BE2C (cell line): ENCODE results near the gene AKAP13.

ENCODE experiments used
- DNase-seq: peaks from one replicate; pipeline ENCODE4 v3.0.0-alpha.2; 2020
- H3K27me3 ChIP-seq: fragments of 250-450 bp; sonication (Bioruptor Pico); 2 replicates; pipeline ENCODE4 v1.5.1; 2020; ENCODE audit warnings: mild to moderate bottlenecking
- H3K36me3 ChIP-seq: fragments of 250-450 bp; sonication (Bioruptor Pico); 2 replicates; pipeline ENCODE4 v1.5.1; 2020; ENCODE audit warnings: mild to moderate bottlenecking
- H3K4me1 ChIP-seq: fragments of 250-450 bp; sonication (Bioruptor Pico); 2 replicates; pipeline ENCODE4 v1.5.1; 2020
- H3K4me3 ChIP-seq: 2 replicates; pipeline ENCODE4 v1.5.1; 2011; ENCODE audit warnings: low read depth, low read length
- H3K9me3 ChIP-seq: fragments of 250-450 bp; sonication (Bioruptor Pico); 2 replicates; pipeline ENCODE4 v1.5.1; 2020
- TF ChIP-seq, protein P1 (sequence below): IDR thresholded peaks from 2 replicates; pipeline ENCODE4 v1.5.1; 2012; ENCODE audit warnings: mild to moderate bottlenecking, low read depth, low read length

Gene AKAP13

DNA sequence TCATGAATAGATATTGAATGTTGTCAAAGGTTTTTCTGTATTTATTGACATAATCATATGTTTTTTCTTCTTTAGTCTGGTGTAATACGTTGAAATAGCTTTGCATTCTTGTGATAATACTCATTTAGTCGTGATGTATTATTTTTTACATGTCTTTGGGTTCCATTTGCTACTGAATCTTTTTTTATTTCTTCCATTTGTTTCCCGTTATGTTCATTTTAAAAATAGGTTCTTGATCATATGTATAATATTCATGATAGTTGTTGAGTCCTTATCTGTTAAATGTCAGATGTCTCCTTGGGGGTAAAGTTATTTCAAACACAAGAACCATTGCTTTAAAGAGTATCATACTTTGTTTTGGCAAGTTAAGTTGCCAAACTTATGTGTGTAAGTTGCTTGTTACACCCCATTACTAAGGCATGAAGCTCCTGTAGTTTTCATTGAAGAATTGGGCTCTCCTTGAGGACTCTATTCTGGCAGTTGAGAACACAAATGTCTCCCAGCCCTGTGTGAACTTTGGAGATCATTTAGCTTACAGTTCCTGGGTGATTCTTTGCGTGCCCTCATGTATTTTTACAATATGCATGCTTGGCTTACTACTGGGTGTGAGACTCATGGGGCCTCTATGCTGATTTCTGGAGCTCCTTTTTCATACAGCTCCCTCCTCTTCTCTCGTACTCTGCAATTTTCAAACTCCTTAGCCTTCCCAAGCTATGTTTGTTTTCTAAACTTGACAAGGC is 8.3 kb downstream of the AKAP13 start:
- H3K27me3 ChIP-seq: no peaks in the 10 kb centered on the region
- H3K36me3 ChIP-seq: no peaks in the 10 kb centered on the region
- TF ChIP-seq, protein P1, sequence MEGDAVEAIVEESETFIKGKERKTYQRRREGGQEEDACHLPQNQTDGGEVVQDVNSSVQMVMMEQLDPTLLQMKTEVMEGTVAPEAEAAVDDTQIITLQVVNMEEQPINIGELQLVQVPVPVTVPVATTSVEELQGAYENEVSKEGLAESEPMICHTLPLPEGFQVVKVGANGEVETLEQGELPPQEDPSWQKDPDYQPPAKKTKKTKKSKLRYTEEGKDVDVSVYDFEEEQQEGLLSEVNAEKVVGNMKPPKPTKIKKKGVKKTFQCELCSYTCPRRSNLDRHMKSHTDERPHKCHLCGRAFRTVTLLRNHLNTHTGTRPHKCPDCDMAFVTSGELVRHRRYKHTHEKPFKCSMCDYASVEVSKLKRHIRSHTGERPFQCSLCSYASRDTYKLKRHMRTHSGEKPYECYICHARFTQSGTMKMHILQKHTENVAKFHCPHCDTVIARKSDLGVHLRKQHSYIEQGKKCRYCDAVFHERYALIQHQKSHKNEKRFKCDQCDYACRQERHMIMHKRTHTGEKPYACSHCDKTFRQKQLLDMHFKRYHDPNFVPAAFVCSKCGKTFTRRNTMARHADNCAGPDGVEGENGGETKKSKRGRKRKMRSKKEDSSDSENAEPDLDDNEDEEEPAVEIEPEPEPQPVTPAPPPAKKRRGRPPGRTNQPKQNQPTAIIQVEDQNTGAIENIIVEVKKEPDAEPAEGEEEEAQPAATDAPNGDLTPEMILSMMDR: no peak
- no peak for DNase-seq
- H3K4me1 ChIP-seq: no peaks in the 10 kb centered on the region
- no peak overlapping the region for H3K4me3 ChIP-seq
- H3K9me3 ChIP-seq: no peaks in the 10 kb centered on the region

DNA sequence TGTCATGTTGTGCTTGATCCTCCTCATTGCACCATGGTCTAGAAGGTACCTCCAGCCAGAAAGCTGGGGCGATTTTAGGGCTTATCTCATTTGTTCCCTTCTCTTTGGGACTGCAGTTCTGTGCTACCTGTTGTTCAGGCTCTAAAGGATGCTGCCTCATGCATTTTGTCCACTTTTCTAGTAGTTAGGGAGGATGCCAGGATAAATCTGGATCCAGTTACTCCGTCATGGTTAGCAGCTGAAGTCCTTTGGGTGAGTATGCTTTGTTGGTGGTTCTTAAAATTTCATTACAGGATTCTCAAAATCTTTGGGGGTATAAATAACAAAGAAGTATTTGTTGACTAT is 8.9 kb downstream of the AKAP13 start:
- no peak for DNase-seq

DNA sequence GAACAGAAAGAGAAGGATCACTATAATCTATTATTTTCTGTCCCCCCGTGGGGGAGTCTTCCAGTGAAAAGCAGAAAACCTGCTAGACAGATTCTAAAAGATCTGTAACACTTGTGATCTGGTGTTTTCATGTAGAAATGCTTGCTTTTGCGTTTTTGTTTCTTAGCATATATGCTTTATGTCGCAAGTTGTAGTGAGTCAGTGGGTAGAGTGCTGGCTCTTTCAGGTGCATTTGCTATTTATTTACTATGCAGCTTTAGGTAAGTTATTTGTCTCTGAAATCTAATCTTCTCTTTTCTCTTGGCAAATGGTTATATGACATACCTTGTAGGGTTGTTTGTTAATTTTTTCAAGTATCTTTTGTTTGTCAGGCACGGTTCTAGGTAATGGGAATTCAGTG is 9.4 kb downstream of the AKAP13 start:
- H3K36me3 ChIP-seq: no peaks in the 10 kb centered on the region
- H3K9me3 ChIP-seq: no peaks in the 10 kb centered on the region
- H3K4me3 ChIP-seq: no peak overlapping the region
- H3K27me3 ChIP-seq: no peaks in the 10 kb centered on the region
- TF ChIP-seq, protein P1: no peak
- H3K4me1 ChIP-seq: peaks cover 4% of the 10 kb centered on the region
- DNase-seq: no peak

More for the DNA sequence above, 8.9 kb downstream of the AKAP13 start:
- Histone ChIP-seq H3K4me3 (no peak overlapping the region), H3K9me3 (no peaks in the 10 kb centered on the region), H3K36me3 (no peaks in the 10 kb centered on the region), H3K4me1 (no peaks in the 10 kb centered on the region), H3K27me3 (no peaks in the 10 kb centered on the region)
- TF ChIP-seq, protein P1: no peak

DNA sequence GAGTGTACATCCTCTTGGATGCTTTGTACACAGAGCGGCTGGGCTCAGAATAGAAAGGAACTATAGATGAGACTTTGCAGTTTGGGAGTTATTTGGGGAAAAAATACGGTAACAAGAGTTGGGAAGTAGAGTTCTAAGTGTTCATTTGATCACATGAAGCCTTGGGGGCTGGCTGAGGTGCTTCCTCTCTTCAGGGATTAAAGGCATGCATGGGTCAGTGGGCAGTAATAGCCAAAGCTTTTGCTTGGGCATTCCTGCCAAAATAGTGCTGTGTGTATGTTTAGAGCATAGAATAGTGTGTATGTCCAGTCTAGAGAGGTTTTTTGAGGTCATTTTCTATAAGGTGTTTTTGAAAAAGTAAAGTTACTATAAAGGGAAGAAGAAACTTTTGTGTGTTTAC is 12.8 kb downstream of the AKAP13 start:
- no peak overlapping the region for H3K4me3 ChIP-seq
- H3K4me1 ChIP-seq: peaks cover 9% of the 10 kb centered on the region
- TF ChIP-seq, protein P1: no peak
- no peaks in the 10 kb centered on the region for H3K36me3 ChIP-seq
- no peaks in the 10 kb centered on the region for H3K9me3 ChIP-seq
- no peak for DNase-seq
- no peaks in the 10 kb centered on the region for H3K27me3 ChIP-seq

DNA sequence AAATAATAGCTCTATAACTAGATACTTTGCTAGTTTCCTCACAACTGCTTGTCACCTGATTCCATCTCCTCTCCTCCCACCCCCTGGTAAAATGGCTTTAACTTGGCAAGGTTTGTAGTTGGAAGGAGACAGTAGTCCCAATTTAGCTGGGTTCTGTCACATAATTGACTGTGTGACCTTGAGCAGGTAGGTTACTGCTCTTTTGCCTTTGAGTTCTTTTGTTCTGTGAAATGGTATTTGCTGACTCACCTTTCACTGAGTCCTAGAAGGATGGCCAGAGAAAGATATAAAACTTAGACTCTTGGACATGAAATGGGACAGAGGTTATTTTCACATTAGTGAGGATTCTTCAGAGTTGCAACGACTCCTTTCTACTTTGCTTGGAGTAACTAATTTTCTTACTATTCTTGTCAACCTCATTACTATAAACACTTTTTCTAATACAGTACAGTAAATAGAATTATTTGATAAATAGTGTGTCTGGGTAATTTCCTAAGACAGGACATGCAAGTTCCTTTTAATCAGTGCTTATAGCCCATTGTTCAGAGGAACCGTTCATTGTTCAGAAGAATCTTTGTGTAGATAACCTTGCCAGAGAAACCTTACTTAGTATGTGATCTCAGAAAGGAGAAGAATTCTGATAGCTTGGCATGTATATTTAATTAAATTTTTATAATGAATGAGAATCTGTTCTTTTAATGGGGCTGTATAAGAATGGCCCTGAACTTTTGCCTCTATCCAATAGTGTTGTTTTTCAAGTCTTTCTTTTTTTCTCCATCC is 14.3 kb downstream of the AKAP13 start:
- no peaks in the 10 kb centered on the region for H3K36me3 ChIP-seq
- no peaks in the 10 kb centered on the region for H3K27me3 ChIP-seq
- H3K9me3 ChIP-seq: no peaks in the 10 kb centered on the region
- TF ChIP-seq, protein P1: no peak
- H3K4me3 ChIP-seq: no peak overlapping the region
- peaks cover 9% of the 10 kb centered on the region for H3K4me1 ChIP-seq
- no peak for DNase-seq

DNA sequence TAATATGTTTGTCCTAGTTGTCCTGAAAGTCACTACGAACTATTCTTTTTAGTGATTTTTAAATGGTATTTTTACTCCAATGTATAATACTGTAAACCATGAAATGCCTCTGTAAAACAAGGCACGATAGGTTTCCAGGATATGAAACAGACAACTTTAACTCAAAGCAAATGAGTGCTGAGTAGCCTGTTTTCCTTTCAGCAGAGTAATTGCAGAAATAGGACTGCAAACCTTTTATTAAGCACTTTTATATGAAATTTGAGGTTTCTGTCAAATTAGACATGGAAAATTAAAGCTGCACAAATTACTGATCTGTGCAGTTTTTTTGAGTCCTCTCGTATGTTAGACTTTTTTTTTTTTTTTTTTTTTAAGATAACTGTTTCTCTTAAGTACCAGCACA is 16.2 kb downstream of the AKAP13 start:
- no peak for DNase-seq
- Histone ChIP-seq H3K4me3 (no peak overlapping the region), H3K36me3 (no peaks in the 10 kb centered on the region), H3K9me3 (no peaks in the 10 kb centered on the region), H3K4me1 (peaks cover 9% of the 10 kb centered on the region), H3K27me3 (no peaks in the 10 kb centered on the region)
- TF ChIP-seq, protein P1: no peak
